HFF-Myc (cell line): ENCODE results near the gene IQCH.

ENCODE experiments used
- DNase-seq: peaks from one replicate; pipeline ENCODE4 v3.0.0-alpha.2; 2011; ENCODE audit warnings: low read depth; ENCODE audit errors: extremely low read depth
- H3K4me3 ChIP-seq: replicated peaks from 2 replicates; pipeline ENCODE4 v1.5.1; 2011; ENCODE audit warnings: low read depth, mild to moderate bottlenecking, control low read depth, low read length
- TF ChIP-seq, protein P1 (sequence below): IDR thresholded peaks from 2 replicates; pipeline ENCODE4 v1.5.1; 2012; ENCODE audit warnings: mild to moderate bottlenecking, low read depth, low read length, control low read depth; ENCODE audit errors: missing control alignments

Gene IQCH

GRCh38 chr15:67385971-67386370 is 131.4 kb downstream of the IQCH start:
- no peak overlapping the region for H3K4me3 ChIP-seq
- TF ChIP-seq, protein P1, sequence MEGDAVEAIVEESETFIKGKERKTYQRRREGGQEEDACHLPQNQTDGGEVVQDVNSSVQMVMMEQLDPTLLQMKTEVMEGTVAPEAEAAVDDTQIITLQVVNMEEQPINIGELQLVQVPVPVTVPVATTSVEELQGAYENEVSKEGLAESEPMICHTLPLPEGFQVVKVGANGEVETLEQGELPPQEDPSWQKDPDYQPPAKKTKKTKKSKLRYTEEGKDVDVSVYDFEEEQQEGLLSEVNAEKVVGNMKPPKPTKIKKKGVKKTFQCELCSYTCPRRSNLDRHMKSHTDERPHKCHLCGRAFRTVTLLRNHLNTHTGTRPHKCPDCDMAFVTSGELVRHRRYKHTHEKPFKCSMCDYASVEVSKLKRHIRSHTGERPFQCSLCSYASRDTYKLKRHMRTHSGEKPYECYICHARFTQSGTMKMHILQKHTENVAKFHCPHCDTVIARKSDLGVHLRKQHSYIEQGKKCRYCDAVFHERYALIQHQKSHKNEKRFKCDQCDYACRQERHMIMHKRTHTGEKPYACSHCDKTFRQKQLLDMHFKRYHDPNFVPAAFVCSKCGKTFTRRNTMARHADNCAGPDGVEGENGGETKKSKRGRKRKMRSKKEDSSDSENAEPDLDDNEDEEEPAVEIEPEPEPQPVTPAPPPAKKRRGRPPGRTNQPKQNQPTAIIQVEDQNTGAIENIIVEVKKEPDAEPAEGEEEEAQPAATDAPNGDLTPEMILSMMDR, result no peak
- no peak for DNase-seq

GRCh38 chr15:67386947-67387346 is 132.4 kb downstream of the IQCH start:
- TF ChIP-seq, protein P1, result no peak
- no peak for DNase-seq
- H3K4me3 ChIP-seq, result no peak overlapping the region

DNA sequence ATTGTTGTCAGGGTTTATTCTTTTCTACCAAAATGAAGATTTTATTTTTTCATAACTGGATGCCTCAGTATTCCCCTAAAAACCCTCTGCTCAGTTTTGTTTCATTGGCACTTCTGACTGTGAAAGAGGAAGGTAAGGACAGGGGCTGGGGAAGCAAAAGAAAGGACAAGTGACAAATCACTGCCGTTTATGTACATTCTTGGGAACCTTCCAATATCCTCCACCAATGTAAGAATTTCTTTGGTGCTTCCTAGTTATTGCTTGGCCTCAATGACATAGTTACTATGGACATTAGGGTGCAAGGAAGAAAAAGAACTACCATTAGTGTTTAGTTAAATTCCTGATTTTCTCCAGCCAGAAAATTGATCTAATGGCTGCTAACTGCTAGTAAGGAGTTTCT is 135.4 kb downstream of the IQCH start:
- TF ChIP-seq, protein P1, result no peak
- H3K4me3 ChIP-seq, result no peak overlapping the region
- DNase-seq, result no peak

DNA sequence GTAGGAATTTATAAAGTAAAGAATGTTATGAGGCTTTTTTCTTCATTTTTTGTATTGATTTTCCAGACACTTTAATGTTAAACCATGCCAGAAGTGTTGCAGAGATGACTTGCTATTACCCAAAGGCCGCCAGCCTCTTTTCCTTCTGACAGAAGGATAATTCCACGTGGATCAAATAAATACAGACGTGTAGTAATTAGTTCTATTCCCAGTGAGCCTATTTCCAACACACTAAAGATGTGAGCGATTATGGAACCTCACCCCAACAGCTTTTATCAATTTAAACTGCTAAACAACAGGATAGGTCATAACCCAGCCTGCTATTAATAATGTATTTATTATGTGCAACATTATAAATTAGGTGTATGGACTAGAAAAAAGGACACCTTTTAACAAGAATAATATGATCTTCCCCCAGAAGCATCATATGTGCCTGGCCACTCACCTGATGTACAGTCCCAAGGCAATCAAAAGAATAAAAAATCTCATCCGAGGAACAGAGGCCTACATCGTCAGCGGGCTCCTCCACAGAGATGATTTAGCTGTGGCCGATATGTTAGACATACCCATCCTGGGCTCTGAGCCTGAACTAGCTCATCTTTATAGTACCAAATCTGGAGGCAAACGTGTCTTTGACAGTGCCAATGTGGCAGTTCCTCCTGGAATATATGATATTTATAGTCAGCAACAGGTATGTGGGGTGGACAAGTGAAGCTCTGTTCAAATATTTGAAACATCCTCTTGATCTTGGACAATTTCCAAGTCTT is 140.5 kb downstream of the IQCH start:
- TF ChIP-seq, protein P1, result no peak
- no peak overlapping the region for H3K4me3 ChIP-seq
- no peak for DNase-seq

DNA sequence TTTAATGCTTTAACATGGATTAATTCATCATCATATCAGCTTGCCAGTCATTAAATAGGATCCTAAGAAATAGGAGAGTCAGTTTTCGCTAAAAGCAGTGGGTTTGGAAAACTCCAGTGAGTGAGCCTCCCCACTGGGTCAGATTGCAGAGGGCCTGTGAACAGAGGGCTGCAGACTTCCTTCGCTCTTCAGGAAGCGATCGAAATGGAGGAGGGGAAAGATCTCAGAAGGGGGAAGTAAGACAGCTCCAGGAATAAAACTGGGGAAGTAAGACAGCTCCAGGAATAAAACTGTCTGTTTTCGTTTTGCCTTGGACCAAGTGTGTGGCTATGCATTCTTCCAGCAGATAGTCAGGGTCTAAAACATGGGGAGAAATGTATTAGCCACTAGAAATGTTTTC is 141.5 kb downstream of the IQCH start:
- no peak overlapping the region for H3K4me3 ChIP-seq
- TF ChIP-seq, protein P1, result no peak
- no peak for DNase-seq

DNA sequence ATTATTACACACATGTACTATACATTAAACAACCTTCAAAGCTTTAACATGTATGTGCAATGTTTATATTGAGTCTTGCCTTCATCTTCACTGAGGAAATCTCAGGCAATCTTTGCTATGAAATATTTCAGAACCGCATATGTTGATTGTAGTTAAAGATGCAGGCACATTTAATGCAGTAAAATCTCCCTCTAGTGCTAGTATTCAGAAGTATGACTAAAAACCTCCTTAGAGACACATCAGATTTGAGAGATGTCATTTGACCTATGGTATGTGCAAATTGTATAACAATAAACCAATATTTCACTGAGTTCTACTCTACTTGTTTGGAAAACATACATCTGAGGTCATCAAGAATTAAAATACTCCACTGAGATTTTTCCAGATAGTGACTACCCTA is 142.6 kb downstream of the IQCH start:
- DNase-seq, result no peak
- H3K4me3 ChIP-seq, result no peak overlapping the region
- TF ChIP-seq, protein P1, result no peak

DNA sequence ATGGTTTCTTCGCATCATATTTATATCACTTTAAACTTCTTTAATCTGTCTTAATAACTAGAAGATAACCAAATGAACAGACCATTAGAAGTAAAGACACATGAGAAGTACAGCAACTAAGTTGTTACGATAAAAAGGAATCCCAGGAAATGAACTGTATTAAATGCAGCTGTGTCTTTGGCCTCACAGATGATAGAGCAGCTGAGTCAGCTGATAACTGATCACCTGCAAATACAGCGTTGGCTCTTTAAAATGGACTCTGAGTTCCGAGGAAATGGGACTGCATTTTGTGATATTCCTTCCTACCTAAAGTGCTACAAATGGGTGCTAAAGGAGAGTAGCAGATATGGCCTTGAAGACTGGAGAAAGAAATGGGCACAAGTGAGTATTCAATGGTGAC is 145.3 kb downstream of the IQCH start:
- no peak for DNase-seq
- H3K4me3 ChIP-seq, result no peak overlapping the region
- TF ChIP-seq, protein P1, result no peak
